Karpas-422 (cell line): ENCODE results near the gene MINDY3. TPM values are rescaled to one million over a fixed set of nuclear protein-coding genes. Genes with fewer than 3 reads are reported as not detected.

Experiments
- DNase-seq: peaks from one replicate; pipeline ENCODE4 v3.0.0-alpha.2; 2015
- H2AFZ ChIP-seq: fragments of 200-600 bp; sonication (generic); 2 replicates; pipeline ENCODE4 v1.6.1; 2014; ENCODE audit warnings: antibody characterized with exemption, low read length, mixed read lengths
- H3K27ac ChIP-seq: fragments of 200-600 bp; sonication (generic); 2 replicates; pipeline ENCODE4 v1.5.1; 2014; ENCODE audit warnings: mild to moderate bottlenecking, low read length, moderate library complexity
- H3K27me3 ChIP-seq: fragments of 200-600 bp; sonication (generic); 2 replicates; pipeline ENCODE4 v1.6.1; 2014; ENCODE audit warnings: low read length, mixed read lengths
- H3K36me3 ChIP-seq: fragments of 200-600 bp; sonication (generic); 2 replicates; pipeline ENCODE4 v1.6.1; 2014; ENCODE audit warnings: low read length, mixed read lengths; ENCODE audit not compliant: insufficient read depth
- H3K4me1 ChIP-seq: fragments of 200-600 bp; sonication (generic); 2 replicates; pipeline ENCODE4 v1.6.1; 2014; ENCODE audit warnings: mild to moderate bottlenecking, low read length, mixed read lengths
- H3K4me2 ChIP-seq: fragments of 200-600 bp; sonication (generic); 2 replicates; pipeline ENCODE4 v1.6.1; 2014; ENCODE audit warnings: low read length, low read depth, mild to moderate bottlenecking; ENCODE audit not compliant: poor library complexity, severe bottlenecking
- H3K4me3 ChIP-seq: fragments of 200-600 bp; sonication (generic); 2 replicates; pipeline ENCODE4 v1.5.1; 2014; ENCODE audit warnings: mild to moderate bottlenecking, antibody characterized with exemption, low read length, mixed read lengths
- H3K79me2 ChIP-seq: fragments of 200-600 bp; sonication (generic); 2 replicates; pipeline ENCODE4 v1.6.1; 2014; ENCODE audit warnings: mild to moderate bottlenecking, low read length, mixed read lengths
- H3K9ac ChIP-seq: fragments of 200-600 bp; sonication (generic); 2 replicates; pipeline ENCODE4 v1.6.0; 2014; ENCODE audit warnings: low read length
- H3K9me2 ChIP-seq: fragments of 200-600 bp; sonication (generic), shearing (Covaris generic); replicated peaks from 2 replicates; pipeline ENCODE4 v1.6.0; 2014; ENCODE audit warnings: mild to moderate bottlenecking, low read length, moderate library complexity; ENCODE audit not compliant: insufficient read depth
- H3K9me3 ChIP-seq: fragments of 300-700, 200-600 bp; sonication (generic); 2 replicates; pipeline ENCODE4 v1.6.1; 2014; ENCODE audit warnings: low read length, mixed read lengths
- H4K20me1 ChIP-seq: fragments of 200-600 bp; sonication (generic); 2 replicates; pipeline ENCODE4 v1.6.1; 2014; ENCODE audit warnings: mild to moderate bottlenecking, antibody characterized with exemption, low read length, low read depth; ENCODE audit not compliant: insufficient read depth
- total RNA-seq: library from RNA; depleted of rRNA; stranded (reverse); fragments of >200 nt; shearing (Covaris generic); gene quantifications from 2 replicates; pipeline ENCODE4 v1.2.3, GENCODE V29; 2014; ENCODE audit warnings: low replicate concordance

The MINDY3 gene
- total RNA-seq, 1 experiment from 2014 or later = 43.0 TPM

- Histone ChIP-seq H3K4me3 (no peak overlapping the region), H3K4me2 (no peak overlapping the region), H3K9ac (no peak overlapping the region), H3K4me1 (no peaks in the 10 kb centered on the region), H3K36me3 (peaks cover 28% of the 10 kb centered on the region; the same call in 1 of the 2 replicates), H3K9me2 (no peaks in the 10 kb centered on the region), H3K27ac (no peak overlapping the region), H2AFZ (no peak overlapping the region), H4K20me1 (no peaks in the 10 kb centered on the region), H3K79me2 (peaks cover 67% of the 10 kb centered on the region), H3K9me3 (no peaks in the 10 kb centered on the region), H3K27me3 (no peaks in the 10 kb centered on the region)
- no peak for DNase-seq
Measured at GRCh38 chr10:15801147-15801546, 59.2 kb downstream of the MINDY3 start.

- H4K20me1 ChIP-seq = no peaks in the 10 kb centered on the region
- no peaks in the 10 kb centered on the region for H3K27me3 ChIP-seq
- no peak overlapping the region for H3K27ac ChIP-seq
- H3K4me1 ChIP-seq = no peaks in the 10 kb centered on the region
- no peak overlapping the region for H3K4me3 ChIP-seq
- H3K9me2 ChIP-seq = no peaks in the 10 kb centered on the region
- H3K79me2 ChIP-seq = peaks cover 37% of the 10 kb centered on the region
- H3K9me3 ChIP-seq = no peaks in the 10 kb centered on the region
- peaks cover 13% of the 10 kb centered on the region; the same call in 1 of the 2 replicates for H3K36me3 ChIP-seq
- no peak overlapping the region for H2AFZ ChIP-seq
- no peak for DNase-seq
- H3K9ac ChIP-seq = no peak overlapping the region
- no peak overlapping the region for H3K4me2 ChIP-seq
Measured at GRCh38 chr10:15797346-15797745, 63.0 kb downstream of the MINDY3 start.

GRCh38 chr10:15796762-15797161 is 63.5 kb downstream of the MINDY3 start:
- no peaks in the 10 kb centered on the region for H3K9me2 ChIP-seq
- no peaks in the 10 kb centered on the region for H3K4me1 ChIP-seq
- H2AFZ ChIP-seq = no peak overlapping the region
- no peak overlapping the region for H3K4me2 ChIP-seq
- H3K27ac ChIP-seq = no peak overlapping the region
- peaks cover 33% of the 10 kb centered on the region for H3K79me2 ChIP-seq
- DNase-seq = no peak
- peaks cover 12% of the 10 kb centered on the region; the same call in 1 of the 2 replicates for H3K36me3 ChIP-seq
- no peaks in the 10 kb centered on the region for H3K27me3 ChIP-seq
- no peak overlapping the region for H3K9ac ChIP-seq
- H3K9me3 ChIP-seq = no peaks in the 10 kb centered on the region
- no peaks in the 10 kb centered on the region for H4K20me1 ChIP-seq
- no peak overlapping the region for H3K4me3 ChIP-seq

DNA sequence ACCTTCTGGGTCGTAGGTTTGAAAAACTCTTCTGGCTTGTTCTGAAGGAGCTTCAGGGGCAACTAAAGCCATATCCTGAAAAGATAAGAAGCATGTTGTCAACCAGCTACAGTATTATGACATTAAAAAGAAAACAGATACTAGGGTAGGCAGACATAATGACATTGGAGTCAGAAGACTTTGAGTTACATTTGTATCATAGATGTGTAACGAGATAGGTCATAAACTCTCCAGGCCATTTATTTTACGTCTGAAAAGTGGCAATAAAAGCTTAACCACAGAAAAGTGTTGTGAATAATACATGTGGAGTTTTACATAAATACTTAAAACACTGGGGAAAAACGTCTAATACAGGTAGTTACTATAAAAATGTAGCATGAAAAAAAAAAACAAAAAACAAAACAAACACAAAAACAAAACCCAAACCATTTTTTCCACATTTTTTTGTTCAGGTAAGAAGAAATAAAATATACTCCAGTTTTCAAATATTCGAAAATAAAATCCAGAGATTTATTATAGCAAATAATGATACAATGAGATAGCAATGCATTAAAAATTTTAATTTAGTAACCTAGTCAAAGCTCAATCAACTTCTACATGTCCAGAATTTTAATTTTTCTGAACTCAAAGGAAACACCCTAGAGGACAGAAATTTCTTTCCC is 64.1 kb downstream of the MINDY3 start:
- no peak overlapping the region for H3K4me2 ChIP-seq
- H3K36me3 ChIP-seq = peaks cover 7% of the 10 kb centered on the region; the same call in 1 of the 2 replicates
- H3K9me2 ChIP-seq = no peaks in the 10 kb centered on the region
- DNase-seq = no peak
- H3K27me3 ChIP-seq = no peaks in the 10 kb centered on the region
- H2AFZ ChIP-seq = no peak overlapping the region
- no peaks in the 10 kb centered on the region for H3K4me1 ChIP-seq
- no peak overlapping the region for H3K27ac ChIP-seq
- H3K9me3 ChIP-seq = no peaks in the 10 kb centered on the region
- H4K20me1 ChIP-seq = no peaks in the 10 kb centered on the region
- peaks cover 28% of the 10 kb centered on the region for H3K79me2 ChIP-seq
- no peak overlapping the region for H3K9ac ChIP-seq
- H3K4me3 ChIP-seq = no peak overlapping the region

GRCh38 chr10:15795036-15795792 is 65.1 kb downstream of the MINDY3 start:
- Histone ChIP-seq H4K20me1 (no peaks in the 10 kb centered on the region), H3K4me1 (no peaks in the 10 kb centered on the region), H3K9me2 (no peaks in the 10 kb centered on the region), H2AFZ (no peak overlapping the region), H3K4me2 (no peak overlapping the region), H3K27ac (no peak overlapping the region), H3K9ac (no peak overlapping the region), H3K36me3 (0 out of 2 replicates have a peak, but pooled peaks cover under 1% of the 10 kb centered on the region), H3K79me2 (peaks cover 25% of the 10 kb centered on the region), H3K27me3 (no peaks in the 10 kb centered on the region), H3K4me3 (no peak overlapping the region), H3K9me3 (no peaks in the 10 kb centered on the region)
- no peak for DNase-seq

DNA sequence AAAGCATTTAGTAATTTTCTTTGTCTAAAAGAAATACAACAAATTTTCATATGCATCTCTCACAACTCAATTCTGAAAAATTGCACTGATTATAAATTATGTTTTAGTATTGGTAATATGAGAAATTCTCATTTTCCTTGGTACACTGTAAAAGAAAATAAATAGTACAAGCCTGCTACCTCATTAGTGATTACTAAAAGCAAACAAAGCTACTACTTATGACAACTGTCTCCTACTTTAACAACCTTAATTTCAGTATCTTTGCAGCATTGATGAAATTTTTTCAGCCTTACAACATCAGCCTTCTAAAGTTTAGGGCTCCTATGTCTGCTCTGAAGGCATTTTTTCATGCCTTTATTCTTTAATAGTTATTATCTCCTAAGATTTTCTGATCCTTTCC is 65.7 kb downstream of the MINDY3 start:
- Histone ChIP-seq H3K4me3 (no peak overlapping the region), H3K79me2 (peaks cover 21% of the 10 kb centered on the region), H3K36me3 (no peaks in the 10 kb centered on the region), H3K27me3 (no peaks in the 10 kb centered on the region), H3K4me1 (no peaks in the 10 kb centered on the region), H4K20me1 (no peaks in the 10 kb centered on the region), H3K4me2 (no peak overlapping the region), H2AFZ (no peak overlapping the region), H3K9me2 (no peaks in the 10 kb centered on the region), H3K9ac (no peak overlapping the region), H3K9me3 (no peaks in the 10 kb centered on the region), H3K27ac (no peak overlapping the region)
- no peak for DNase-seq

DNA sequence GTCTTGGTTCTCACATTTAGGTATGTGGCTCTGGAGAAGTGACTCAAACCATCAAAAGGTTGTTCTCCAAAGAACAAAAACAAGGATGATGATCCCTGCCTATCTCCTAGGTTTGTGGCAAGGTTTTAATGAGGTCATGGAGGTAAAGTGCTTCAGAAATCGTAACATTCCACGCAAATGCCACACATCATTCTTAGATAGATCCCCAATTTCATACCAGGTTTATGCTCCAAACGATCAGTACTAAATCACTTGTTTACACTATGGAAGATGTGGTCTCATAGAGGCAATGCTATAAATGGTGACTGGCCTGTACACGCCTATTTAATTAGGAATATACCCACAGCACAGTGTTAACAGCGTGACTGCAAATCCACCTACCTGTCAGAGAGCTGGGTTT is 66.6 kb downstream of the MINDY3 start:
- no peak overlapping the region for H3K4me2 ChIP-seq
- H3K27me3 ChIP-seq = no peaks in the 10 kb centered on the region

DNA sequence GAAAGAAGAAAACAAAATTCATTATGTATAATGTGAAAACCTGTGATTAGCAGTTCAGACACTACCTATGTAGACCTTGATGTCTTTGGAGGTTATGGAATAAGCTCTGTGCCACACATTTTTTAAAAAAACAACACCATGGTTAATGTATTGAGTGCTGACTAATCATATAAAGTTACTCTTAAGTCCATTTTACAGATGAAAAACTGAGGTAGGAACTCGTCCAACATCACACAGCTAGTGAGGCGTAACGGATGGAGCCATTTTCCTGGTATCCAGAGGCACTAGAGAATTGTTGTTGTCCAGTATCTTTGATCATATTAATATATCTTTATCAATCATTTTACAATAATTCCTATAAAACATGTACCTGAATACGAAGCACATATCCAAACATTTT is 67.5 kb downstream of the MINDY3 start:
- H3K36me3 ChIP-seq = peaks cover 4% of the 10 kb centered on the region; the same call in 1 of the 2 replicates

More for the DNA sequence above, 66.6 kb downstream of the MINDY3 start:
- Histone ChIP-seq H3K27ac (no peak overlapping the region), H3K79me2 (peaks cover 17% of the 10 kb centered on the region; the same call in 1 of the 2 replicates), H2AFZ (no peak overlapping the region), H3K9me2 (no peaks in the 10 kb centered on the region), H3K9me3 (no peaks in the 10 kb centered on the region), H3K36me3 (peaks cover 4% of the 10 kb centered on the region; the same call in 1 of the 2 replicates), H3K9ac (no peak overlapping the region), H4K20me1 (no peaks in the 10 kb centered on the region), H3K4me1 (no peaks in the 10 kb centered on the region), H3K4me3 (no peak overlapping the region)
- no peak for DNase-seq

More for the DNA sequence above, 67.5 kb downstream of the MINDY3 start:
- Histone ChIP-seq H3K27me3 (no peaks in the 10 kb centered on the region), H3K4me3 (no peak overlapping the region), H3K9ac (no peak overlapping the region), H4K20me1 (no peaks in the 10 kb centered on the region), H3K9me3 (no peaks in the 10 kb centered on the region), H3K4me1 (no peaks in the 10 kb centered on the region), H3K9me2 (no peaks in the 10 kb centered on the region), H2AFZ (no peak overlapping the region), H3K4me2 (no peak overlapping the region), H3K27ac (no peak overlapping the region), H3K79me2 (peaks cover 16% of the 10 kb centered on the region; the same call in 1 of the 2 replicates)
- no peak for DNase-seq
